DOHH2 (cell line): ENCODE measurements around the gene GJA5.

Source experiments
- H3F3A ChIP-seq: fragments of 200-600 bp; sonication (generic), shearing (Covaris generic); 2 replicates; pipeline ENCODE4 v1.6.0; 2016; ENCODE audit warnings: antibody characterized with exemption, mild to moderate bottlenecking; ENCODE audit not compliant: control insufficient read depth, insufficient read depth
- H3K27ac ChIP-seq: fragments of 200-600 bp; sonication (generic); 2 replicates; pipeline ENCODE4 v1.5.1; 2014; ENCODE audit warnings: low read depth, mild to moderate bottlenecking, low read length, moderate library complexity
- H3K27me3 ChIP-seq: fragments of 200-600 bp; sonication (generic); 2 replicates; pipeline ENCODE4 v1.6.1; 2014; ENCODE audit warnings: mild to moderate bottlenecking, low read length, mixed read lengths; ENCODE audit not compliant: control insufficient read depth
- H3K36me3 ChIP-seq: fragments of 200-600 bp; sonication (generic); 2 replicates; pipeline ENCODE4 v1.6.1; 2014; ENCODE audit warnings: mild to moderate bottlenecking, low read length, moderate library complexity, mixed read lengths; ENCODE audit not compliant: control insufficient read depth
- H3K4me1 ChIP-seq: fragments of 200-600 bp; sonication (generic); 2 replicates; pipeline ENCODE4 v1.6.1; 2014; ENCODE audit warnings: mild to moderate bottlenecking, low read length, mixed read lengths; ENCODE audit not compliant: control insufficient read depth
- H3K4me2 ChIP-seq: fragments of 200-600 bp; sonication (generic); 2 replicates; pipeline ENCODE4 v1.6.0; 2014; ENCODE audit warnings: mild to moderate bottlenecking, low read length, moderate library complexity
- H3K4me3 ChIP-seq: fragments of 200-600 bp; sonication (generic); 2 replicates; pipeline ENCODE4 v1.5.1; 2014; ENCODE audit warnings: mild to moderate bottlenecking, low read length, mixed read lengths
- H3K79me2 ChIP-seq: fragments of 200-600 bp; sonication (generic); 2 replicates; pipeline ENCODE4 v1.6.1; 2014; ENCODE audit warnings: mild to moderate bottlenecking, low read length, mixed read lengths; ENCODE audit not compliant: control insufficient read depth
- H3K9me2 ChIP-seq: fragments of 200-600 bp; sonication (generic); replicated peaks from 2 replicates; pipeline ENCODE4 v1.6.1; 2014; ENCODE audit warnings: mild to moderate bottlenecking, low read length, mixed read lengths; ENCODE audit not compliant: control insufficient read depth
- H3K9me3 ChIP-seq: fragments of 200-600 bp; sonication (generic); 2 replicates; pipeline ENCODE4 v1.6.1; 2014; ENCODE audit warnings: antibody characterized with exemption, low read length, mixed read lengths; ENCODE audit not compliant: control insufficient read depth, insufficient read depth
- H4K20me1 ChIP-seq: fragments of 200-600 bp; sonication (generic); 2 replicates; pipeline ENCODE4 v1.6.0; 2014; ENCODE audit warnings: low read depth, mild to moderate bottlenecking, antibody characterized with exemption, low read length, moderate library complexity; ENCODE audit not compliant: control insufficient read depth, insufficient read depth
- CTCF ChIP-seq: fragments of 200-600 bp; sonication (generic); IDR thresholded peaks from one replicate; pipeline ENCODE4 v1.5.1; 2014; ENCODE audit warnings: antibody characterized with exemption, mild to moderate bottlenecking, low read depth, low read length; ENCODE audit not compliant: poor library complexity, severe bottlenecking
- EZH2phosphoT487 ChIP-seq: fragments of 200-600 bp; sonication (generic); IDR thresholded peaks from 2 replicates; pipeline ENCODE4 v1.6.1; 2017; ENCODE audit warnings: borderline replicate concordance, mild to moderate bottlenecking, antibody characterized with exemption, low read length, moderate library complexity, mixed read lengths

Gene GJA5

DNA sequence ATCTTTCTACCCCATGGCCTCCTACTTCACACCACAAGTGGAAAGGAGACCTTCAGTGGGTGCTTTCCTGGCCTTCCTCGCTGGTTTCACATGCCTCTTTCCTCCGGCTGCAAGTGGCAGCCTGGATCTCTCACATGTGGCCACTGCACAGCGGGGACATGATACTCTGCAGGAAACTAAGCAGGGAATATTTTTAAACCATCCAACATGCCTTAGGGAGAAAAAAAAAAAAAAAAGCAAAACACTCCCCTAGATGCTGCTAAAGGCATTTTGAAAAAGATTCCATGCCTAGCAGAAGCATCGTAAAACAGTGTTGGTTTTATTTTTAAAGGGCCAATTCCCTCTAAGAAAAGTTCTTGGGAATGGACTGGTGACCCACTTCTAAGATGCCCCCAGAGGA, 12.2 kb upstream of the GJA5 start:
- Histone ChIP-seq H3K9me2 (no peaks in the 10 kb centered on the region), H3K27me3 (peaks cover 7% of the 10 kb centered on the region; the same call in 1 of the 2 replicates), H3K9me3 (no peaks in the 10 kb centered on the region), H3K36me3 (no peaks in the 10 kb centered on the region), H3K4me2 (no peak overlapping the region), H3F3A (no peaks in the 10 kb centered on the region), H3K27ac (no peak overlapping the region), H3K4me1 (no peaks in the 10 kb centered on the region), H3K4me3 (no peak overlapping the region), H3K79me2 (no peaks in the 10 kb centered on the region), H4K20me1 (no peaks in the 10 kb centered on the region)
- TF ChIP-seq CTCF, result no peak
- TF ChIP-seq EZH2phosphoT487, result no peak

GRCh38 chr1:147771226-147772125, 11.1 kb upstream of the GJA5 start:
- Histone ChIP-seq H3K9me2 (no peaks in the 10 kb centered on the region), H3K9me3 (no peaks in the 10 kb centered on the region), H3K4me2 (no peak overlapping the region), H3K27ac (no peak overlapping the region), H3K4me1 (no peaks in the 10 kb centered on the region), H3K4me3 (no peak overlapping the region), H3K36me3 (no peaks in the 10 kb centered on the region), H3K27me3 (peaks cover 7% of the 10 kb centered on the region; the same call in 1 of the 2 replicates), H3K79me2 (no peaks in the 10 kb centered on the region), H4K20me1 (no peaks in the 10 kb centered on the region), H3F3A (no peaks in the 10 kb centered on the region)
- TF ChIP-seq CTCF, result no peak
- TF ChIP-seq EZH2phosphoT487, result no peak

DNA sequence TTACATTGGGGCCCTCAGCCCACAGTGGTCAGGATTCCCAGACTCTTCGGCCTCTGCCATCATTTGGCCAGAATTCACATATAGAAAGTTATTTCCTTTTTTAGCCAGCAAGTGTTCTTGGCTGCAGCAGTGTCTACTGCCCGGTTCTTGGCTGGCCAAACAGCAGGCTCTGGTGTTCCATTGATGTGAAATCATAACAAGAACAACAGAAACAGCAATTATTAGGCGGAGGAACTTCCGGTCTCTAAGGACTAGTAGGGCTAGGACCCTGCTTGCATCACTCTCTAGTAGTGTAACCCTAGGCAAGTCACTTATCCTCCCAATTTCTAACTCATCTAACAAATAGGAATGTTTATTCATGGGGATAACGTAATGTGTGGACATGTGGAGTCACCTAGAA, 8.7 kb upstream of the GJA5 start:
- H3K27me3 ChIP-seq, result peaks cover 7% of the 10 kb centered on the region; the same call in 1 of the 2 replicates
- no peaks in the 10 kb centered on the region for H4K20me1 ChIP-seq
- no peaks in the 10 kb centered on the region for H3K9me2 ChIP-seq
- H3K4me2 ChIP-seq, result no peak overlapping the region
- H3K36me3 ChIP-seq, result no peaks in the 10 kb centered on the region
- no peaks in the 10 kb centered on the region for H3K4me1 ChIP-seq
- H3K79me2 ChIP-seq, result no peaks in the 10 kb centered on the region
- no peak overlapping the region for H3K4me3 ChIP-seq
- no peak overlapping the region for H3K27ac ChIP-seq
- no peaks in the 10 kb centered on the region for H3K9me3 ChIP-seq
- no peak for TF ChIP-seq EZH2phosphoT487
- H3F3A ChIP-seq, result no peaks in the 10 kb centered on the region

DNA sequence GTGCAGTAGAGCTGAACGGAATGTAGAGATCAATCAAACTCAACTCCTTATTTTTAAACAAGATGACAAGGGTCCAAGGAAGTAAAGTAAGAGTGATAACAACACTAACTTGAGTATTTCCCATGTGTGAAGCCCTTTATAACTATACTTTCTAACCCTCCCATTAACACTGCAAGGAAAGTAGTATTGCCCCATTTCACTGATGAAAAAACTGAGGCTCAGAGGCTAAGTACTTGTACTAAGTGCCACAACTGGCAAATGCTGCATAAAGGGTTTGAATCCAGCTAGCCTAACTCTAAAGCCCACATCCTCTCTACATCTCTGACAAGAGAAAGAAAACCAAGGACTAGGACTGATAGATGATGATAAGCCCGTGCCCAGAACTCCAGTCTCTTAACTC, 8.2 kb upstream of the GJA5 start:
- H3K27me3 ChIP-seq, result peaks cover 7% of the 10 kb centered on the region; the same call in 1 of the 2 replicates
- H3K9me2 ChIP-seq, result no peaks in the 10 kb centered on the region
- no peak overlapping the region for H3K4me3 ChIP-seq
- no peaks in the 10 kb centered on the region for H3K4me1 ChIP-seq
- no peaks in the 10 kb centered on the region for H3K36me3 ChIP-seq
- TF ChIP-seq CTCF (no peak), EZH2phosphoT487 (no peak)
- H3K4me2 ChIP-seq, result no peak overlapping the region
- H3K79me2 ChIP-seq, result no peaks in the 10 kb centered on the region
- no peaks in the 10 kb centered on the region for H4K20me1 ChIP-seq
- H3K9me3 ChIP-seq, result no peaks in the 10 kb centered on the region
- no peak overlapping the region for H3K27ac ChIP-seq
- H3F3A ChIP-seq, result no peaks in the 10 kb centered on the region
